Sigmoid colon (tissue), 7 donors: ENCODE results near the gene USP53. TPM values are rescaled to one million over a fixed set of nuclear protein-coding genes. Genes with fewer than 3 reads are reported as not detected.

ENCODE experiments used
- DNase-seq: peaks from one replicate; pipeline ENCODE4 v3.0.0-alpha.2; 2019
- H3K27ac ChIP-seq, 4 donors: fragments of 200-600 bp; sonication (generic); one replicate each; pipeline ENCODE4 v1.5.1; 2016 to 2019; ENCODE audit warnings: mild to moderate bottlenecking in 1 of 4
- H3K27me3 ChIP-seq, 3 donors: fragments of 200-600 bp; sonication (generic); one replicate each; pipeline ENCODE4 v1.5.1; 2019; ENCODE audit warnings: mild to moderate bottlenecking in 1 of 3
- H3K36me3 ChIP-seq, 4 donors: fragments of 200-600 bp; sonication (generic); one replicate each; pipeline ENCODE4 v1.5.1; 2016 to 2019
- H3K4me1 ChIP-seq, 4 donors: fragments of 200-600 bp; sonication (generic); one replicate each; pipeline ENCODE4 v1.5.1; 2017 to 2019
- H3K4me3 ChIP-seq, 4 donors: fragments of 200-600 bp; sonication (generic); one replicate each; pipeline ENCODE4 v1.5.1; 2017 to 2019; ENCODE audit warnings: mild to moderate bottlenecking in 2 of 4, moderate library complexity in 1 of 4
- H3K9me3 ChIP-seq, 4 donors: fragments of 200-600 bp in 3 of 4; sonication (generic) in 3 of 4; one replicate each; pipeline versions ENCODE4 v1.5.1 to v1.6.1; 2013 to 2019
- CTCF ChIP-seq, 4 experiments: fragments of 450-650 bp in 3 of 4; fragments of 200-600 bp in 1 of 4; IDR thresholded peaks; one replicate each; pipeline ENCODE4 v1.5.1; 2016 to 2019; ENCODE audit warnings: antibody characterized with exemption in 4 of 4, mild to moderate bottlenecking in 3 of 4, moderate library complexity in 2 of 4
- EP300 ChIP-seq, 4 donors: sonication (generic); formaldehyde crosslinking; IDR thresholded peaks; one replicate each; pipeline ENCODE4 v1.6.1; 2017; ENCODE audit warnings: antibody characterized with exemption in 4 of 4
- POLR2A ChIP-seq, 2 donors: fragments of 450-650 bp; IDR thresholded peaks; one replicate each; pipeline ENCODE4 v1.6.1; 2016; ENCODE audit warnings: antibody characterized with exemption in 2 of 2, mild to moderate bottlenecking in 2 of 2, moderate library complexity in 2 of 2
- POLR2AphosphoS5 ChIP-seq, 4 donors: sonication (generic); formaldehyde crosslinking; IDR thresholded peaks; one replicate each; pipeline ENCODE4 v1.6.1; 2017; ENCODE audit warnings: antibody characterized with exemption in 4 of 4
- WGBS, 2 donors: extraction: QIAGEN DNeasy Blood & Tissue Kit; methylation state at CpG; one replicate each; pipeline ENCODE4 v1.1.7; 2013; 5-methylcytosine and 5-hydroxymethylcytosine counted together
- intact Hi-C: fragments of 100-400 bp; cut with DNase I; formaldehyde crosslinking; loops from one replicate; pipeline ENCODE4 v1.15.1; 2023
- polyA plus RNA-seq, 3 donors: library from polyadenylated mRNA; stranded (reverse); fragments of 200-250 nt; gene quantifications; one replicate each; pipeline ENCODE4 v1.2.3, GENCODE V29; 2013
- total RNA-seq, 4 donors: library from RNA; depleted of rRNA; stranded (reverse); fragments of >200 nt; gene quantifications; one replicate each; pipeline ENCODE4 v1.1.0, GENCODE V29; 2016
- donor health status: healthy with polysubstance abuse.
- donor health status: Bipolar disorder and iron deficiency.
- donor health status: healthy.

USP53 gene
- total and polyA plus RNA-seq, 7 donors = 22.6 to 64.0 (median 34.7) TPM

DNA sequence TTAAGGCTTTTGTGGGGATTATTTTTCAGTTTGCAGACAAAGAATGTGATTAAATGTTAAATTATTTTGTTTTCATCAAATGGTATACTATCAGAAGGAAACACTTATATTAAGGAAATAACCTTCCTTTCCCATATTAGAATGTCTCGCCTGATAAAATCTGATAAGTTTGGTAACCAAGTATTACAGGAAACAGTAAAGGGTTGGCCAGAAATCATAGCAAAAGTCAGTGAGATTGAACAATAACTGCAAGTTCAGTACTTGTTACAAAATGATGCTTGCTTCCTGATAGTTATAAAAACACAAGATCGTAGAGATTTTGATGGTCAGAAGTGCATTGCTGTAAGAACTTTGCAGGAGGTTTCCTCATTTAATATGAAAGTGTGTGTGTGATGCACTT, 68.9 kb downstream of the USP53 start:
- DNase-seq = no peak
- Histone ChIP-seq H3K36me3 (no peaks in the 10 kb centered on the region), H3K27ac (no peak overlapping the region), H3K4me3 (no peak overlapping the region), H3K4me1 (peaks cover 0 to 28% (median 14%) of the 10 kb centered on the region in 4 donors), H3K9me3 (no peaks in the 10 kb centered on the region), H3K27me3 (no peaks in the 10 kb centered on the region)
- WGBS, 2 donors = 75 to 89% methylated on average over 2 of the region's 2 CpGs
- TF ChIP-seq EP300 (IDR thresholded peaks at IDR 0.05) = no peak
- no peak for TF ChIP-seq POLR2AphosphoS5 (IDR thresholded peaks at IDR 0.05)
- TF ChIP-seq POLR2A (IDR thresholded peaks at IDR 0.05) = no peak
- TF ChIP-seq CTCF (IDR thresholded peaks at IDR 0.05) = no peak
- intact Hi-C loops = loop anchor here (5.0 kb wide), 1 partner anchor 69 kb away; the partner anchor contains the start of gene USP53

GRCh38 chr4:119284876-119285780, 72.6 kb downstream of the USP53 start:
- H3K36me3 ChIP-seq = no peaks in the 10 kb centered on the region
- H3K4me3 ChIP-seq = peak overlapping the region in 2 of 4 donors; percentile 9 to 20
- H3K27ac ChIP-seq = peak overlapping the region; percentile 29 to 60 (median 30)
- no peak for DNase-seq
- peaks cover 0 to 31% (median 14%) of the 10 kb centered on the region in 4 donors for H3K4me1 ChIP-seq
- WGBS, 2 donors = 11 to 18% methylated on average over 4 of the region's 4 CpGs
- no peaks in the 10 kb centered on the region for H3K9me3 ChIP-seq
- intact Hi-C loops = loop anchor here (5.0 kb wide), 3 partner anchors 73 to 543 kb away; partner anchors contain the start of gene USP53
- TF ChIP-seq CTCF (IDR thresholded peaks at IDR 0.05) (peak in 1 of 4 experiments; percentile 22), POLR2A (IDR thresholded peaks at IDR 0.05) (no peak)
- no peaks in the 10 kb centered on the region for H3K27me3 ChIP-seq

GRCh38 chr4:119286377-119287002, 74.0 kb downstream of the USP53 start:
- no peaks in the 10 kb centered on the region for H3K36me3 ChIP-seq
- H3K27me3 ChIP-seq = no peaks in the 10 kb centered on the region
- DNase-seq = no peak
- peak; percentile 41 to 61 (median 52) for TF ChIP-seq CTCF (IDR thresholded peaks at IDR 0.05)
- peak in 1 of 4 donors; percentile 28 for TF ChIP-seq POLR2AphosphoS5 (IDR thresholded peaks at IDR 0.05)
- TF ChIP-seq EP300 (IDR thresholded peaks at IDR 0.05) = no peak
- H3K4me3 ChIP-seq = no peak overlapping the region
- peaks cover 0 to 31% (median 14%) of the 10 kb centered on the region in 4 donors for H3K4me1 ChIP-seq
- WGBS, 2 donors = 72 to 80% methylated on average over 3 of the region's 3 CpGs
- no peaks in the 10 kb centered on the region for H3K9me3 ChIP-seq
- intact Hi-C loops = loop anchor here (2.0 to 5.0 kb wide), 4 partner anchors 244 to 544 kb away; no protein-coding TSS in a partner anchor
- peak overlapping the region in 1 of 4 donors; percentile 60 for H3K27ac ChIP-seq

GRCh38 chr4:119289313-119289712, 76.8 kb downstream of the USP53 start:
- H3K4me3 ChIP-seq = no peak overlapping the region
- TF ChIP-seq EP300 (IDR thresholded peaks at IDR 0.05) (no peak), CTCF (IDR thresholded peaks at IDR 0.05) (no peak), POLR2AphosphoS5 (IDR thresholded peaks at IDR 0.05) (no peak), POLR2A (IDR thresholded peaks at IDR 0.05) (no peak)
- WGBS, 2 donors = 96 to 97% methylated on average over 5 of the region's 5 CpGs
- DNase-seq = no peak
- H3K4me1 ChIP-seq = peaks cover 0 to 23% (median 14%) of the 10 kb centered on the region in 4 donors
- no peaks in the 10 kb centered on the region for H3K9me3 ChIP-seq
- no peaks in the 10 kb centered on the region for H3K27me3 ChIP-seq
- H3K27ac ChIP-seq = no peak overlapping the region
- H3K36me3 ChIP-seq = peaks cover 0 to 12% (median 2%) of the 10 kb centered on the region in 4 donors
- intact Hi-C loops = loop anchor here (5.0 kb wide), 2 partner anchors 247 to 547 kb away; no protein-coding TSS in a partner anchor
